ENCODE data around the gene PRX.

- no peak for TF ChIP-seq GABPA (IDR thresholded peaks at IDR 0.05; ENCODE audit: low read depth, low read length)
- TF ChIP-seq GABPA (CRISPR knock-in tag; IDR thresholded peaks at IDR 0.05; ENCODE audit: low read depth): no peak
- TF ChIP-seq PAWR (CRISPR knock-in tag; IDR thresholded peaks at IDR 0.05; ENCODE audit: borderline replicate concordance): no peak
- no peak for TF ChIP-seq STAT5B (CRISPR knock-in tag; IDR thresholded peaks at IDR 0.05)
- TF ChIP-seq, protein P1, sequence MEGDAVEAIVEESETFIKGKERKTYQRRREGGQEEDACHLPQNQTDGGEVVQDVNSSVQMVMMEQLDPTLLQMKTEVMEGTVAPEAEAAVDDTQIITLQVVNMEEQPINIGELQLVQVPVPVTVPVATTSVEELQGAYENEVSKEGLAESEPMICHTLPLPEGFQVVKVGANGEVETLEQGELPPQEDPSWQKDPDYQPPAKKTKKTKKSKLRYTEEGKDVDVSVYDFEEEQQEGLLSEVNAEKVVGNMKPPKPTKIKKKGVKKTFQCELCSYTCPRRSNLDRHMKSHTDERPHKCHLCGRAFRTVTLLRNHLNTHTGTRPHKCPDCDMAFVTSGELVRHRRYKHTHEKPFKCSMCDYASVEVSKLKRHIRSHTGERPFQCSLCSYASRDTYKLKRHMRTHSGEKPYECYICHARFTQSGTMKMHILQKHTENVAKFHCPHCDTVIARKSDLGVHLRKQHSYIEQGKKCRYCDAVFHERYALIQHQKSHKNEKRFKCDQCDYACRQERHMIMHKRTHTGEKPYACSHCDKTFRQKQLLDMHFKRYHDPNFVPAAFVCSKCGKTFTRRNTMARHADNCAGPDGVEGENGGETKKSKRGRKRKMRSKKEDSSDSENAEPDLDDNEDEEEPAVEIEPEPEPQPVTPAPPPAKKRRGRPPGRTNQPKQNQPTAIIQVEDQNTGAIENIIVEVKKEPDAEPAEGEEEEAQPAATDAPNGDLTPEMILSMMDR (CRISPR knock-in tag; IDR thresholded peaks at IDR 0.05): no peak
- no peak for TF ChIP-seq POLR2A (IDR thresholded peaks at IDR 0.05; ENCODE audit: insufficient read depth in 1 of 2, low read depth in 2 of 2, low read length in 2 of 2)
- no peak for TF ChIP-seq TP53 (CRISPR knock-in tag; conservative IDR thresholded peaks at IDR 0.05)
- peak; percentile 26; the same call in 1 of the 2 replicates for TF ChIP-seq ZFP91 (CRISPR knock-in tag; IDR thresholded peaks at IDR 0.05; ENCODE audit: borderline replicate concordance)
Observed at GRCh38 chr19:40407714-40408597, 5.2 kb downstream of the PRX start.

All from HepG2 (cell line).